Ishikawa (cell line): Measurements from ENCODE around the gene SCN8A.

Experiments
- YY1 ChIP-seq: IDR thresholded peaks from 2 replicates; pipeline ENCODE4 v1.6.1; 2012; ENCODE audit warnings: low read depth
- TF ChIP-seq, protein P1 (sequence below): IDR thresholded peaks from 2 replicates; pipeline ENCODE4 v1.6.1; 2012

DNA sequence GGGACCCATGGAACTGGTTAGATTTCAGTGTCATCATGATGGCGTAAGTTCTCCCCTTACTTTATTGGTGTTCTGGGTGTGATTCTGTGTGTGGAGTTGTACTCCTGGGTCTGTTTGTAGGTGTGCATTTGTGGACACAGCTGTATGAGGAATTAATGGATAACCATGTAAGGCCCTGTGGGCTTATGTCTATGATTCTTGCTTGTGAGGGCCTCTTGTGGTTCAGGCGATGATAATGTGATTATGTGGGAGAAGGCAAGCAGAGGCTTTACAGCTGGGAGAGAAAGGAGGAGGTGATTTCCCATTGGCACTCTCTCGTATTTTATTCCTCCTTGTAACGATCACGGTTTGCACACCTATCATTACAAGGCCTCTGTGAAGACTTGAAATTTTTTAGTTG is 96.1 kb downstream of the SCN8A start:
- TF ChIP-seq YY1, result no peak
- TF ChIP-seq, protein P1, sequence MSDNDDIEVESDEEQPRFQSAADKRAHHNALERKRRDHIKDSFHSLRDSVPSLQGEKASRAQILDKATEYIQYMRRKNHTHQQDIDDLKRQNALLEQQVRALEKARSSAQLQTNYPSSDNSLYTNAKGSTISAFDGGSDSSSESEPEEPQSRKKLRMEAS, result no peak
